IMR-90 (cell line): ENCODE measurements around the gene ABHD5. TPM values are rescaled to one million over a fixed set of nuclear protein-coding genes. Genes with fewer than 3 reads are reported as not detected.
A peak's percentile ranks its signal among the peaks of the same experiment; 100 is the strongest.

Source experiments
- ATAC-seq: fragments of 200-7000 bp; cut with Tn5 transposase; 2 replicates; pipeline ENCODE4 v1.9.1; 2020; ENCODE audit warnings: low read depth, mild to moderate bottlenecking, moderate library complexity
- BruUV-seq: library from RNA; stranded (reverse); fragments of 400-500 nt; replicated peaks from 2 replicates; lab custom pipeline; 2021; lab: Mats Ljungman, UMichigan
- CTCF ChIA-PET: fragments of 300-600 bp; formaldehyde crosslinking; extraction: SDS; loops from one replicate; lab custom pipeline; 2021; ENCODE audit warnings: antibody characterized with exemption; lab: Yijun Ruan, JAX
- POLR2A ChIA-PET: fragments of 300-600 bp; sonication (Branson Sonifier 250); formaldehyde crosslinking; loops from one replicate; lab custom pipeline; 2022; ENCODE audit warnings: antibody characterized with exemption; ENCODE audit not compliant: unreplicated experiment; lab: Charles Lee
- DNase-seq: peaks from one replicate; pipeline ENCODE4 v3.0.0; 2013
- H2AFZ ChIP-seq: replicated peaks from 2 replicates; pipeline ENCODE3; 2013; ENCODE audit warnings: low read length, mild to moderate bottlenecking; ENCODE audit not compliant: poor library complexity
- H2AK5ac ChIP-seq: 2 replicates; pipeline ENCODE4 v1.6.1; 2013; ENCODE audit warnings: low read depth, low read length, inconsistent platforms
- H2AK9ac ChIP-seq: replicated peaks from 2 replicates; pipeline ENCODE3; 2013; ENCODE audit warnings: mild to moderate bottlenecking, low read depth, low read length, moderate library complexity; ENCODE audit not compliant: poor library complexity
- H2BK120ac ChIP-seq: 2 replicates; pipeline ENCODE4 v1.6.1; 2013; ENCODE audit warnings: low read depth, low read length, inconsistent platforms
- H2BK15ac ChIP-seq: 3 replicates; pipeline ENCODE4 v1.6.1; 2013; ENCODE audit warnings: low read depth, low read length, inconsistent platforms
- H2BK20ac ChIP-seq: 2 replicates; pipeline ENCODE4 v1.6.1; 2013; ENCODE audit warnings: low read depth, mild to moderate bottlenecking, inconsistent platforms, low read length, moderate library complexity
- H2BK5ac ChIP-seq: 2 replicates; pipeline ENCODE4 v1.6.1; 2013; ENCODE audit warnings: mild to moderate bottlenecking, low read depth, low read length, inconsistent platforms; ENCODE audit not compliant: poor library complexity, severe bottlenecking
- H3K14ac ChIP-seq: replicated peaks from 2 replicates; pipeline ENCODE4 v1.6.1; 2013; ENCODE audit warnings: low read depth, low read length, inconsistent platforms
- H3K18ac ChIP-seq: 2 replicates; pipeline ENCODE4 v1.6.1; 2013; ENCODE audit warnings: low read depth, low read length, control low read depth
- H3K23ac ChIP-seq: 2 replicates; pipeline ENCODE4 v1.6.1; 2013; ENCODE audit warnings: low read depth, low read length, inconsistent platforms
- H3K27ac ChIP-seq: 2 replicates; pipeline ENCODE4 v1.5.1; 2013; ENCODE audit warnings: mild to moderate bottlenecking, control low read depth, low read length; ENCODE audit not compliant: insufficient read depth
- H3K27me3 ChIP-seq: 2 replicates; pipeline ENCODE4 v1.6.1; 2013; ENCODE audit warnings: low read length; ENCODE audit not compliant: control insufficient read depth, insufficient read depth
- H3K36me3 ChIP-seq: 2 replicates; pipeline ENCODE4 v1.6.1; 2013; ENCODE audit warnings: low read length, mixed read lengths; ENCODE audit not compliant: control insufficient read depth, insufficient read depth
- H3K4ac ChIP-seq: 2 replicates; pipeline ENCODE4 v1.6.1; 2013; ENCODE audit warnings: low read depth, low read length, inconsistent platforms
- H3K4me1 ChIP-seq: 2 replicates; pipeline ENCODE4 v1.6.1; 2013; ENCODE audit warnings: low read length, mixed read lengths; ENCODE audit not compliant: control insufficient read depth, insufficient read depth
- H3K4me2 ChIP-seq: 2 replicates; pipeline ENCODE4 v1.6.1; 2013; ENCODE audit warnings: low read depth, mild to moderate bottlenecking, control low read depth, low read length, moderate library complexity
- H3K4me3 ChIP-seq: 2 replicates; pipeline ENCODE4 v1.5.1; 2013; ENCODE audit warnings: low read depth, mild to moderate bottlenecking, control low read depth, low read length, moderate library complexity; ENCODE audit not compliant: insufficient read depth
- H3K56ac ChIP-seq: 2 replicates; pipeline ENCODE4 v1.6.1; 2013; ENCODE audit warnings: low read length, inconsistent platforms; ENCODE audit not compliant: insufficient read depth; ENCODE audit errors: extremely low read depth
- H3K79me1 ChIP-seq, 2 experiments: 2 replicates each; pipeline ENCODE4 v1.6.1; 2013; ENCODE audit warnings: low read length in 2 of 2, inconsistent platforms in 1 of 2, low read depth in 1 of 2
- H3K9ac ChIP-seq: 2 replicates; pipeline ENCODE4 v1.6.1; 2013; ENCODE audit warnings: low read depth, low read length, control low read depth
- H3K9me1 ChIP-seq: 2 replicates; pipeline ENCODE4 v1.6.1; 2013; ENCODE audit warnings: low read length, inconsistent platforms; ENCODE audit not compliant: insufficient read depth
- H3K9me3 ChIP-seq: 2 replicates; pipeline ENCODE4 v1.6.1; 2013; ENCODE audit warnings: low read length; ENCODE audit not compliant: control insufficient read depth, insufficient read depth
- H4K20me1 ChIP-seq: 2 replicates; pipeline ENCODE4 v1.6.1; 2013; ENCODE audit warnings: low read length, inconsistent platforms; ENCODE audit not compliant: insufficient read depth
- H4K5ac ChIP-seq: 2 replicates; pipeline ENCODE4 v1.6.1; 2013; ENCODE audit warnings: mild to moderate bottlenecking, low read depth, low read length, control low read depth
- H4K8ac ChIP-seq, 2 experiments: 2 replicates each; pipeline ENCODE4 v1.6.1; 2013; ENCODE audit warnings: low read depth in 2 of 2, low read length in 2 of 2, control low read depth in 1 of 2, inconsistent platforms in 1 of 2
- H4K91ac ChIP-seq: 2 replicates; pipeline ENCODE4 v1.6.1; 2013; ENCODE audit warnings: low read depth, low read length, inconsistent platforms; ENCODE audit not compliant: insufficient read depth
- NFE2L2 ChIP-seq: fragments of 150-350 bp; IDR thresholded peaks from 2 replicates; pipeline ENCODE4 v1.6.1; 2016; ENCODE audit warnings: low read depth, mild to moderate bottlenecking, low read length
- SMC3 ChIP-seq: fragments of 150-350 bp; IDR thresholded peaks from 2 replicates; pipeline ENCODE4 v1.6.1; 2016; ENCODE audit warnings: low read depth, mild to moderate bottlenecking, antibody characterized with exemption, low read length, moderate library complexity
- WGBS, 2 experiments: methylation state at CpG; one replicate each; pipeline versions ENCODE4 v1.1.5 to v1.1.7; 2013; ENCODE audit warnings: missing lambda C conversion rate in 2 of 2; ENCODE audit not compliant: insufficient read length in 1 of 2; ENCODE audit errors: extremely low coverage in 2 of 2; 5-methylcytosine and 5-hydroxymethylcytosine counted together
- dilution Hi-C: fragments of 300-500 bp; cut with HindIII; formaldehyde crosslinking; loops from one replicate; pipeline ENCODE4 v1.14.3; 2018; ENCODE audit warnings: low sequenced_read_pairs; ENCODE audit not compliant: unreplicated experiment
- in situ Hi-C: fragments of 300-500 bp; cut with MboI; formaldehyde crosslinking; loops from 3 replicates; pipeline ENCODE4 v1.14.3; 2019; ENCODE audit warnings: low sequenced_read_pairs, inconsistent platforms, mixed read lengths
- intact Hi-C: fragments of 100-400 bp; cut with micrococcal nuclease; formaldehyde crosslinking; loops from 2 replicates; pipeline ENCODE4 v1.10.0; 2022
- polyA plus RNA-seq, 3 experiments: library from polyadenylated mRNA; depleted of rRNA; stranded (reverse); fragments of >200 nt; gene quantifications; 2 replicates each; pipeline ENCODE4 v1.2.3, GENCODE V29; 2012; ENCODE audit warnings: low replicate concordance in 1 of 3
- total RNA-seq: library from RNA; depleted of rRNA; stranded (reverse); fragments of >200 nt; gene quantifications from 2 replicates; pipeline ENCODE4 v1.2.3, GENCODE V29; 2012

ABHD5 gene
- total and polyA plus RNA-seq, 2 of the 4 experiments (the other 2 are of a cell fraction): 15.8 to 33.2 TPM

DNA sequence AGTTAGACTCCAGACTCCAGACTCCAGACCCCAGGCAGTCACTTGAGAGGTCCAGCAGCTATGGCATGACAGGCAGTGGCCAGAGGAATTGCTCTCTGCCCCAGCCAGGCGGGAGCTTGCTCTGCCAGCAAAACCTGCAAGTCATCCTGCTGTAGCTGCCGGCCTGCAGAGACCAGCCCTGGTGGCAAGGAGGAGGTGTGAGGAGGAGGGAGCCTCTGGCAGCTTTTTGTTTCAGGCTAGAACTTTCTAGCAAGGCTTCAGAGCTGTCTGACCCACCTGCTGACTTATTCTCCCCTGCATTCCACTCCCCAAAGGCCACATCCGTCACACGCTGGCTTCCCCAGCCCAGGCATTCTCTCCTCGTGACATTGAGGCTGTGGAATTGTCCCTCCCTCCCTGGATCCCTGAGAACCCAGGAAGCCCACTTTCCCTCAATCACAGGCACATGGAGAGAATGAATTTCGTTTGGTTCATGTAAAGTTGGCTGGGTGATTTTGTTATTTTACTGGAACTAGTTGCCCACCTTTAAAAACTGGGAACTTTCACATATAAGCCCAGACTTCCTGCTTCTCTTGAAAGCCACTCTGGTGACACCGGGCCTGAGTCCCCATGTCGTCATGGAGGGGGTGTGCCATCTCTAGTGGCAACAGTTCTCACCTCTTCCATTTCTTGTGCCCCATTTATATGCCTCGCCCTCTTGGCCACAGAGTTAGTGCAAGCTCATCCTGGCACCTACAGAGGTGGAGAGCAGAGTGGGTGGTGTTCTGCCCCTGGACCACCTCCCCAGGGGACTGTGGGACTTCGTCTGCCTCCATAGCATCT is 82.7 kb downstream of the ABHD5 start:
- Histone ChIP-seq H2BK20ac (no peak overlapping the region), H4K91ac (no peak overlapping the region), H3K4me3 (no peak overlapping the region), H2AK9ac (no peak overlapping the region), H4K8ac (no peak overlapping the region), H2AFZ (peak overlapping the region; percentile 59), H3K9me3 (no peaks in the 10 kb centered on the region), H3K79me1 (no peaks in the 10 kb centered on the region), H2AK5ac (no peak overlapping the region), H3K27me3 (peaks cover 2% of the 10 kb centered on the region; the same call in 1 of the 2 replicates), H3K36me3 (no peaks in the 10 kb centered on the region), H2BK15ac (0 out of 3 replicates have a peak overlapping the region, but pooled peaks have one; percentile 39), H3K14ac (no peak overlapping the region), H3K9me1 (peaks cover 10% of the 10 kb centered on the region), H3K56ac (no peak overlapping the region), H3K4me2 (no peak overlapping the region), H2BK120ac (no peak overlapping the region), H3K4me1 (peaks cover 15% of the 10 kb centered on the region), H2BK5ac (no peak overlapping the region), H3K4ac (no peak overlapping the region), H3K23ac (no peak overlapping the region), H4K5ac (no peak overlapping the region), H3K18ac (peak overlapping the region; percentile 32; the same call in 1 of the 2 replicates), H4K20me1 (no peaks in the 10 kb centered on the region), H3K27ac (no peak overlapping the region), H3K9ac (no peak overlapping the region)
- no peak for ATAC-seq
- intact Hi-C loops (no loop called here), dilution Hi-C loops (no loop called here), in situ Hi-C loops (loop anchor here (10.0 kb wide), 1 partner anchor 421 kb away; no protein-coding TSS in a partner anchor)
- 90% methylated on average over 2 of the region's 10 CpGs; no CpG with 5 or more reads in 1 of the 2 experiments for WGBS, 2 experiments
- ChIA-PET POLR2A (no interaction called here), CTCF (no interaction called here)
- BruUV-seq: no TSS peak
- peak; percentile 16 for DNase-seq
- TF ChIP-seq NFE2L2: peak; percentile 62; the same call in 1 of the 2 replicates
- no peak for TF ChIP-seq SMC3
